ENCODE measurements around the gene DRGX. TPM values are rescaled to one million over a fixed set of nuclear protein-coding genes. Genes with fewer than 3 reads are reported as not detected.

DRGX gene
- total RNA-seq, 1 donor from 2014 or later = not detected

DNA sequence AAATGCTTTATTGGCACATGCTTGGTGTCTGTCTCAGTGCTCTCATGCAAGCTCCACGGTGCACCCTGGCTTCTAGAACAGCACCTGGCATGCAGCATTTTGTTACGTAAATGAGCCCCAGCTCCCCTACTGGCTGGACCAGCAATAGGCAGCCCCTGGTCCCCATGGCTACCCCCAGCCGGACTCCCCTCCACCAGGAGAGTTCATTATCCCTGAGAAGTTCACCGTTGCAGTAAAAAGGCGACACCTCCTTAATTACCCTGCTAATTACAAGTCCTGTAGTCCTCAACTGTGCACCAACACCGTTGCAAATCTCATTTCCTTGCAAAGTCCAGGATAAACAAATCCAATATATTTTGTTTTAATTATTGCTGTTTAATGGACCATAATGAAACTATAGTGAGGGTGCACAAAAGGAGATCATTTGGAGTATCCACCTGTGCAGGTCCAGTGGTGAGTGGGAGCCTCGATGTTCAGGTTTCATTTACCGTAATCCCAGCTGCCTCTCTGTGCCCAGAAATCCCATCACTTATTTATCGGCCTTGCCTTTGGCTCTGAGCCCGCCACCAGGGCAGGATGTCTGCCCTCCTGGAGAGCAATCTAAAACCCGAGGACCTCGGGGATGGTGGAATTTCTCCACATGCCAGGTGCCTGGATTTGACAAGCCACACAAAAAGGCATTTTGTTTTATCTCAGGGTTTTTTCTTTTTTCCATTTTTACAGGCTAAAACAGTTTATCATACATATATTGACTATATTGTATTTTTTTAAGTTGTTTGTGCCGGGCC lies 12.8 kb upstream of the DRGX start:
- no peak for DNase-seq (ENCODE audit: low spot score in 2 of 2)
- FAIRE-seq = no peak

DNA sequence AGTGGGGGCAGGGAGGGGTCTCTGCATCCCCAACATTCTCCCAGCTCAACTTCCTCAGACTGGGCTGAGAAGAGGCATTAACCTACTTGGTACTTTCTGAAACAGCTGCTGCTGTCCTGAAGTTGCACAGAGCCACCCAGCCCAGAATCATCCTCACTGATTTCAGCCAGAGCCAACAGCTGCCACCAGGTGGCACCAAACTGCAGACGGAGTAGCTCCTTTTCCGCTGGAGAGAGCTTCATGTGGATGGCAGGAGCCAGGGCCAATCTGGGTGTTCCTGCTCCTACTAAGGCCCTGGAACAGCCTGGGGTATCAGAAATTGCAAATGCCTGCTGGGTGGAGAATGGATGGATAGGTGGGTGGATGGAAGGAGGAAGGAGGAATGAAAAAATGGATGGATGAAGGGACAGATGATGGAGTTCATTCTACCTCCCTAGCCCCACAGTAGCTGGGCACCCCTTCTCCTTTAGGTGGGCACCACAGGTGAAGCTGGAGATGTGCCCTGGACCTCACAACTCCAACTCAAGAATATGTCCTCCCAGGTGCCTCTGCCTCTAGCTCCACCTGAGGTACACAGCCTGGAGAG lies 11.8 kb upstream of the DRGX start:
- FAIRE-seq = no peak

DNA sequence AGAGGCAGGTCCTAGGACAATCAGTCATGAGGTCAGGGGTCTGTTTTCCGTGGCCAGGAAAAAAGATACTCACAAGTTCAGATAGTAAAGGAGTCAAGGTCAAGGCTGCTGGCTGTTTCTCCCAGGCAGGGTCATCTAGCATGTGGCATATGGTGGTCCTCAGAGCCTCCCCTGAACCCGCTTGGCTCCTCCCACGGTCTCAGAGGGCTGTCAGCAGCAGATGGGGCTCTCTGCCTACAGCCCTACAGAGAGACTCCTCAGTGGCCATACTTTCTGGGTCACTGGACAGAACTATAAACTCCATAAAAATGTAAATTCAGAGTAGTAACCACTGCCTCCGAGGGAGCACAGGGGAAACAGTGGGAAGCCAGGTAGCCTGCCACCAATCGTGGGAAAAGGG lies 11.3 kb upstream of the DRGX start:
- FAIRE-seq (no peak), DNase-seq (ENCODE audit: low spot score in 2 of 2) (no peak)

More for the DNA sequence above, 11.8 kb upstream of the DRGX start:
- DNase-seq (ENCODE audit: low spot score in 2 of 2) = peak; percentile 60 to 81

DNA sequence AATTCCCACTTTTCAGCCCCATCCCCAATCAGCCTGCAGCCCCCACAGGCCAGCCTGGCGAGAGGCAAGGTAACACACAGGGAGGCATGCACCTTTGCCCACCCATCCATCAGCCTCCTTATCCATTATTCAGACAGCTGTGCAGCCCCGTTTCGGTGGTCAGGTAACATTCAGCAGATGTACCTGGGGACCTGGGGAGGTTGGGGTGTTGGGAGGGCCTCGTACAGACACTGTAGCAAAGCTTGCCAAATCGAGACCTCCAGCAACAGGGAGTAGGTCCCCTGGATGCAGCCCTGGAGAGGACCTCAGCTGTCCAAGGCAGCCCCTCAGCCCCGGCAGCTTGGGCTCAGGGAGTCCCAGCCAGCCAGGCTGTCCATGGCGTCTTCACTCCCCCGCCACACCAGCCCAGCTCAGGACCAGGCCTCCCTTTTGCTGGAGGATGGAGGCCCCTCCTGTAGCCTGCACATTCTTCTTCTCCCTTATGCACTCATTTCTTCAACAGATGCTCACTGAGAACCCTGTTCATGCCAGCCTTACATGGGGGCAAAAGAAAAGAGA lies 8.5 kb upstream of the DRGX start:
- no peak for DNase-seq (ENCODE audit: low spot score in 2 of 2)
- FAIRE-seq = no peak

DNA sequence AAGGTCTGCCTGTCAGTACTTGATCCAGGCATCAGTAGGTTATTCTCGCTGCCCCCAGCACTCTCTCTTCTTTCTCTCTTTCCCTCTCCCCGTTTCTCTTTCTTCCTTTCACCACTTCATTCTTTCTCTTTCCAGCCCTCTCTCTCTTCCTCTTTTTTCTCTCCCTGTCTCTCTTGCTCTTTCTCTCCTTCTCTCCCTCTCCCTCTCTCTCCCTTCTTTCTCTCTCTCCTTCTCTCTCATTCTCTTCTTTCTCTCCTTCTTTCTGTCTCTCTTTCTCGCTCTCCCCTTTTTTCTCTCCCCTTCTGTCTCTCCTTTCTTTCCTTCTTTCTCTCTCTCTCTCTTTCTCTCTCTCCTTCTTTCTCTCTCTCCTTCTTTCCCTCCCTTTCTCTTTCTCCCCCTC lies 7.5 kb upstream of the DRGX start:
- DNase-seq (ENCODE audit: low spot score in 2 of 2) = no peak
- no peak for FAIRE-seq

DNA sequence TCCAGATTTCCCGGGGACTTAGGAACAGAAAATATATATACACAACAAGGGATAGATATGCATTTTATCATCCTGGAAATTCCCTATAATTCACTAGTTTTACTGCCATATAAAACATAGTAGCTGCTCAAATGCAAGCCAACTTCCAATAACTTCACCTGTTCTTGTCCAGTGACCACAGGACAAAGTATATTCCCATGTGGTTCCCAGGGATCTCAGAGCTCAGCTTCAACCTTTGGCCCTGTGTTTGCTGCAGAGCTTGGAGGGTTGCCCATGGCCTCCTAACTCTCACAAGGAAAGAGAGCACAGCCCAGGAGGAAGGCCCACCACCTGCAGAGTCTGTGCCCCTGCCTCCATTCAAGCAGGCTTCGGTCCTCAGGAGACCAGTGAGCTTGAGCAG lies 4.5 kb upstream of the DRGX start:
- no peak for DNase-seq (ENCODE audit: low spot score in 2 of 2)
- FAIRE-seq = no peak

DNA sequence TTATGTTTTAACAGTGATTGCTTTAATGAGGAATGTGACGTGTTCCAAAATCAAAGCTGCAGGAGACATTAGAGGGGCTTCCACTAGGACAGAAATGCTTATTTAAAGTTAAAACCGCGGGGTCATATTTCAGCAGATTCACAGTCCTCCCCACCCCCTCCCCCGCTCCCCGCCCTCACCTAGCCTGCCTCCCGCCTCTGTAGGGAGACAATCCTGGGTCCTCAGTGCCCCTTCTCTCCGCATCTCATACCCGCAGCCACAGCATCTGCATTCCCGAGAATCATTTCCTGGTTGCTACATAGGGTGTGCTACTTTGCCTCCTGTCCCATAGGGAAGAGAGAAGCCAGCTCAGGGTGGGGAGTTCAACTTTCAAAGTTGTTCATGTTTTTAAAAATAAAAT lies 3.1 kb upstream of the DRGX start:
- DNase-seq (ENCODE audit: low spot score in 2 of 2) = no peak
- no peak for FAIRE-seq

DNA sequence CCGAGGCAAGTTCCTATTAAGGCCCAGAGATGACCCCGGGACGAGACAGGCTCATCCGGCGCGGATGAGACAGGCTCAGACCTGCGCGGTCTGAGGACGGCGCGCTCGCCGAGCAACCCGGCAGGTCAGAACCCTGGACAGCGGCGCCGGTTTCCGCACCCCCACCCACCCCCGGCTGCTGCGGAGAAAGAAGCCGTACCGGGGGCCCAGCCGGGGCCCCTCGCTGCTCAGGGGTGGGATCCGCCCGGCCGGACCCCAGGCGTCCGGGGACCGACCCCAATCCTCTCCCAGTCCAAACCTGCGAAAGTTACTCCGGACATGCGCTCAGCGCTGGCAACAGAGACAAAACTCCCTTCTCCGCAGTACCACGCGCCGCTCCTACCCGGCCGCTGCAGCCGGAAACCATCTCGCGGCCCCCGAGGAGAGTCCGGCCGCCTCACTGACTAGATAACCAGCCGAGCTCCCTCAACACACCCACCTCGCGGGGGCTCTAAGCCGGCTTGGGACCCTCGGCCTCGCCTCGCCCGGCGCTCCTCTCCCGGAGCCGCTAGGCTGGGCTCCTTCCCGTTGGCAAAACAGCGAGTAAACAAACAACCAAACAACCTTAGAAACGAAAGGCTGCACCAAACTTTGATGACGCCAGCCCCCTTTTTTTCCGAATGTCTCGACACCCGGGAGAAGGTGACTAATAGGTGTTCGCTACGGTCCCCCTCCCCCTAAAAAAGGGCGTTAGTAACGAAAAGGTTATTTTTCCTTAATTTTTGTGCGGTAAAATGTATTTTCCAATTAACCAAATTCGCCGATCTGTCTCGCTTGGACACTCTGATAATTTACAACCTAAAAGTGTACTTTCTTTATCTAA lies 2.3 kb upstream of the DRGX start:
- DNase-seq (ENCODE audit: low spot score in 2 of 2) = peak; percentile 58 to 62
- no peak for FAIRE-seq

DNA sequence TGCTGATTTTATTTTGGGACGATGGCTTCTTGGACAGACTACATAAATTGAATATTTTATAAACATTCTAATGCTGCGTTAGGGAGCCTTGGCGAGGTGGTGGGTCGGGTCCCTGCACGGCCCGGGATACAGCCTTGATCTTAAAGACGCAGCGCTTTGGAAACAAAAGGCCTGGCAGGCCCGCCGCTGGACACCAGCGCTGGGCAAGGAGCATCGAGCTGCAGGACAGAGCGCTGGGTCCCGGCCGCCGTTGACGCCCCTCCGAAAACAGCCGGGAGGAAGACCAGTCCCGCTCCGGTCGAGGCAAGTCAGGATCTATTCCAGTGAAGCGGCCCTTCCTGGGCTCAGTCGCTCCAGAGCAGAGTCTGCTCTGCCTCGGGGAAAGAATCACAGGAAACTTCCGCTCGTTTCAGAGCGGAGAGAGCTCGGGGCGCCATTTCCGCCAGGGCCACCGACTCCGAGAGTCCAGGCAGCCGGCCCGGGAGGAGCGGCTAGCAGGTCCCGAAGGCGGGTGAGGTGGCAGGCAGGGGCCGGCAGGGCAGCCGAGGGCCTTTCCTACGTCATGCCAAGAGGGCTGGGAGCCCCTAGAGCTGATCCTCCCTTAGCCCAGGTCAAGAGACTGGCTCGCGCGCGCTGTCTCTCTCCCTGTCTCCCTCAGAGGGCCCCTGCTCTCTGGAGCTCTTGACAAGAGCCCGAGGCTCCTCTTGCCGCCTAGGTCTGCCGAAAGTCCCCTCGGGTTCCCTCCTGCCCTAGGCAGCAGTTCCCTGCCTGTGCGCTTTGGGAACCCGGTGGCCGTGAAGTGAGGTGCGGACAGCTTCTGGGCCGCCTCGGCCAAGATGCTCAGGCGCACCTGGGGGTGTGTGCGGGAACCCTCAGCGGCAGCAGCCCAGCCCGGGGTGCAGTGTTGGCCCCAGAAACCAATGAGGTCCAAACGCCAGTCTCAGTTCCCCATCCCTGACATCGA lies 1.4 kb upstream of the DRGX start:
- DNase-seq (ENCODE audit: low spot score in 2 of 2) (no peak), FAIRE-seq (no peak)

DNA sequence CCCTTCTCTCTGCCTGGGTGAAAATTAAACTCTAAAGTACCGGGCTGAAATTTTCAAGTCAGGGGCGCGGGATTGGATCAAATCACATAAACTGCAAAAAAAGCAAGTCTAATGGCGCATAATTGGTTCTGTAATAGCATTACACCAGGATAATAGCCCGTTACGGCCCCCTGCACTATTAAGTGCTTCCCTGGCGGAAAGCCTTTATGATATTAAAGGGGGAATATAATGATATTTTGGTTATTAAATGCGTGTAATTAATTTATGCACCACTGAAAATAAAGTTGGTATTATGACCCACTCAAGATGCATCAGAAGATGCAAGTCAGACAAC lies 744 bp upstream of the DRGX start:
- DNase-seq (ENCODE audit: low spot score in 2 of 2) (no peak), FAIRE-seq (no peak)

DNA sequence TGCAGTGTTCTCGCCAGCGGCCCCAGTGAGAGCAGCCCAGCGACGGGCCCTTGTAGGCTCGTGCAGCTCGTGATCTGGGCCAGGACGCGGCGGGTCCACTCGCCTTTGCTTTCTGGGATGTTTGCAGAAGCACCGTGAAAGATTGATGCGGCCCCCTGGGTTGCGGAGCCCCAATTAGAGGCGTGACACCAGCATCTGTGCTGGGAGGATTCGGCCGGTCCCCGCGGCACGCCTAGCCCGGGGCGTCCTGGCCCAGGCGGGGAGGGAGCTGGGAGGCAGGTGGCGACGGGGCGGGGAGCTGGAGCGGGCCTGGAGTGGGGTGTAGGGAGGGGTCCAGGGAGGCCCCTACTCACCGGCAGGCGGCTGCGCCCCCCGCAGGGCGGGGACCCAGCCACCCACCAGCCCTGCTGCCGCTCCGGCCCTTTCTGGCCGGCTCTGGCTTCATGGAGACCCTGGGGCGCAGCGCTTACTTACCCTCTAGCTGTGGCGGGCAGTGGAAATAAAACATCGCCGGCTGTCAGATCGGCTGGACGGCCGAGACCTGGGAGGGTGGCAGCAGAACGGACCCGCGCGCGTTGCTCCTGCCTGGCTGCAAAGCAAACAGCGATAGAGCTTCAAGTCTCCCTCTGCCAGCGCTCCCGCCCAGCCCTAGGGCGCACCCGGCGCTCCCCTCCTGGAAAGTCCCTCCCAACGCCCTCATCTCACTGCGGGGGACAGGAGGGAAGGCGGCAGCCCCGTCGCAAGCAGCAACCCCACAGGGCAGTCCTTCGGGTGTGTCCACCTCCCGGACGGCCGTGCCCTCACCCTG lies 752 bp downstream of the DRGX start:
- peak in 1 of 2 donors; percentile 30 for DNase-seq (ENCODE audit: low spot score in 2 of 2)
- no peak for FAIRE-seq

DNA sequence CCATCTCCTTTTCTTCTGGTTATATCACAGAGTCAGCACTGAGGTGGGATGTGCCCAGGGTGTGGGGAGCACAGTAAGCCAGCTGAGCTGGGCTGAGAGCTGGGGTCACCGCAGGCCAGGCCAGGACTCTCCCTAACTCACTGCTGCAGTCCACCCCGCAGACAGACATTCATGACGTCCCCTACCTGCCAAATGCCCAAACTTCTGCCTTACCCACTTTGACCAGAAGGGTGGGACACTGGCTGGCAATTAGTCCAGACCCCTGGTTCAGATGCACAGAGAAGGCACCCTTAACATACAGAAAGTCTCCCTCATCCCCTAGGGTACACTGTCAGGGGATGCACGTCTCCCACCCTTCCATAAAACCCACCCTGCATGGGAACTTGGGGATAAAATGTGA lies 2.1 kb downstream of the DRGX start:
- no peak for DNase-seq (ENCODE audit: low spot score in 2 of 2)
- no peak for FAIRE-seq

DNA sequence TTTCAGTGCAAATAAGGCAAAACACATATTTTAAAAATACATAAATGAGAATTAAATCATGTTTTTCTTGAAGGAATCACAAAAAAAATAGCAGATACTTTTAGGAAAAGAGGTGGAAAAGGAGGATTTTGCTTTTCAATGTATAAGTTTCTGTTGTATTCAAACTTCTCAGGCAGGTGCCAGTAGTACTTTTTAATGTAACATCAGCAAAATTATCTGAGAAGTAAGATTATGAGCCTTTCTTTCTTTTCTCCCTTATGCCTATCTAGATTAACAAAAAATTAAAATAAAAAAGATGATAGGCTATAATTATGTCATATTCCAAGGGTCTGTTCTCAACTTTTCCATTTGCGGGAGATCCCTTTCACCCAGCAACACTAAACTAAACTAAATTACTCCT lies 2.6 kb downstream of the DRGX start:
- DNase-seq (ENCODE audit: low spot score in 2 of 2) (no peak), FAIRE-seq (no peak)

DNA sequence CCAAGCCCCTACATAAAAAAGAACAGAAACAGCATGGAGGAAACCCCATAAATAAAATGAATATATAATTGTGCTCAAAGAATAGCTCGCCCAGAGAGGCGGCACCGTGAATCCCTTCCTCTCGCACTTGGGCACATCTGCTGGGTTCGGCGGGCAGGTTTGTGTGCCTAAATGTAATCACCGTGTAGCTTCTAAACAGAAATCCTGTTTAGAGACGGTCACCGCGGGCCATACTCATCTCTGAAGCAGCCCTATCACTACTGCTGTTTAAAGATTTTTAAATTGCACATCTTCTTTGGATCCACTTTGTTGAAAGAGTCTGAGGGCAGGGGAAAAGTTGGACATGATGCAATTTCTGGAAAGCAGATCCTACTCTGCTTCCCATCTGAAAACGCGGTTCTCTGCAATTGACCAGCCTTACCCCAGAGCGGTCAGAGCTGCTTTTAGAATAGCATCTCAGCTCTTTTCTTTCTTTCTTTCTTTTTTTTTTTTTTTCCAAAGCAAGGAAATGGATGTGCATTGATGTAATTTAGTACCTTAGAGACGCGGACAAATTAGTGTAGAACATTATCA lies 6.4 kb downstream of the DRGX start:
- FAIRE-seq (no peak), DNase-seq (ENCODE audit: low spot score in 2 of 2) (no peak)

DNA sequence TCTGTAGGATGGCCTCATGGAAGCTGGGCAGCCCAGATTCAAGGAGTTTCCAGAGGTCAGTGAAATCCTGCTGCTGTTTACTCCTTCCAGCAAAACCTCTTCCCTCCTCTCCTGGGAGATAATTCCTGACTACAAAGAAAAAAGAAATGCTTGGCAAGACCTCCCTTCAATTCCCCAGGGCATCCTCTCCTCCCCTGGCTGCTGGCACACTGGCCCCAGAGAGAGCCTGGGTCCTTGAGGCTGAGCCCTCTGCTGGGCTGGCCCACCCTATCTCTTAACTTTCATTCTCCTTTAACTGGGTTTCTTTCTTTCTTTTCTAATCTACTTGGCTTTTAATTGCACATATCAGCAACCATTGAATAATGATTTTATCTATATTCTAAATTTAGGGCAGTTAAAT lies 7.7 kb downstream of the DRGX start:
- FAIRE-seq = no peak
- DNase-seq (ENCODE audit: low spot score in 2 of 2) = no peak

DNA sequence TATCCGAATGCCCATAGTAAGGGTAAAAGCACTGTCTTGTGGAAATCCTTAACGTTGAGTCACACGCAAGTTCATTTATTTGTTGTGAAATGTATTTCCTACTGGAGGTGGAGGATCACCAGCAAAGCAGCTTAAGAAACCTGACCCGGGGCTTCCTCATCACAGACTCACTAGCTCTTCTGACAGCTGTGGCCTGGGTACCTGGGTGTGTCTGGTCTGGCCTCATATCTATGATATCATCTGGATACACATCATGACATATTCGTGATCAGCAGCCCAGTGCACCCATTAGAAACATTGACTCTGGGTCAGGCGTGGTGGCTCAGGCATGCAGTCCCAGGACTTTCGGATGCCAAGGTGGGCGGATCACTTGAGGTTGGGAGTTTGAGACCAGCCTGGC lies 8.8 kb downstream of the DRGX start:
- FAIRE-seq (no peak), DNase-seq (ENCODE audit: low spot score in 2 of 2) (no peak)

DNA sequence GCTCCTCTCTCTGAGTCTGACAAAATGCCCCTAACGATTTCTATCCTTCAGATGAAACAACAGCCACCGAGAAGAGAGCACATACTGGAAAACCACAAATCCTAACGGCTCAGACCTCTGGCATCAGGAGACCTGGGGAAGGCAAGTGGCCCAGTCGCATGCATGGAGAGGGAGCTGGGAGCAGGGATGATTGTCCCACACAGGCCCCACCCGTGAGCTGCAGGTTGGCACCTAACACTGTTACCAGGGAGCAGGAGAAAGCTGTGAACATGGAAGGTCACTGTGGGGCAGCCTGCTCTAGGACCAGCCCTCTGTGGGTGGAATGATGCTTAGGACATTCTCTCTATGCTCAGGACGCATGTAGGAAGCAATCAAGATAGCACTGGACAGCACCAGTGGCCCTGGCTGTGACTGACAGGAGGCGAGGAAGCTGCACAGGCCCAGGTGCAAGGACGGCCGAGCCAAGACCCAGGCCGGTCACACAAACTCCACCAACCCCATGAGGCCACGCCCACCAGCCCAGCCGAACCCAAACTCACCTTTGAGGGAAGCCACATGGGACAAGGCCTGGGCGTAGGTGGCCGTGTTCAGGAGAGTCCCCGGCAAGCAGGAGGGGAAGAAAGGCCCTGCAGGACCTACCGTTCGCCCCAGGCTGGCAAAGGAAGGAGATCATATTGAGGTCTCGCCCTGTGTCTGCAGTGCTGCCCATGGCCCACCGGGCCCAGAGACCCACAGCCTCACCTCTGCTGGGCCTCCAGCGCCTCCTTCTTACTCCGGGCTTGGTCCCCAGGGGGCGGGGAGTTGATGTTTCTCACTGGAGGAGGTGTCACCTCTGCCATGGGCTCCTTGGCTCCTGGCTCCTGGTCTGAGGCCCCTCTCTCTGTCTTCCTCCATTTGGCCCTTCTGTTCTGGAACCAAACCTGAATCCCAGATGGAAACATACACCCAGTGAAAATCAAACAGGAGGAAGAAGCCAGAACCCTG lies 9.7 kb downstream of the DRGX start:
- DNase-seq (ENCODE audit: low spot score in 2 of 2) (no peak), FAIRE-seq (no peak)

Data from frontal cortex (tissue), 4 donors.